PC-3 (cell line): ENCODE results near the gene SLC25A5. TPM values are rescaled to one million over a fixed set of nuclear protein-coding genes. Genes with fewer than 3 reads are reported as not detected.

Experiments used
- ATAC-seq: fragments of 200-7000 bp; cut with Tn5 transposase; 2 replicates; pipeline ENCODE4 v1.9.1; 2020; ENCODE audit warnings: mild to moderate bottlenecking, moderate library complexity
- BruUV-seq: library from RNA; stranded (reverse); fragments of 400-500 nt; replicated peaks from 2 replicates; lab custom pipeline; 2021; lab: Mats Ljungman, UMichigan
- CTCF ChIA-PET: fragments of 300-600 bp; sonication (Branson Sonifier 250); formaldehyde crosslinking; loops from one replicate; lab custom pipeline; 2022; ENCODE audit warnings: antibody characterized with exemption; lab: Charles Lee
- POLR2A ChIA-PET: fragments of 300-600 bp; sonication (Branson Sonifier 250); formaldehyde crosslinking; loops from one replicate; lab custom pipeline; 2022; ENCODE audit warnings: antibody characterized with exemption; ENCODE audit not compliant: unreplicated experiment; lab: Charles Lee
- DNase-seq: peaks from one replicate; pipeline ENCODE4 v3.0.0-alpha.2; 2015
- H2AFZ ChIP-seq: fragments of 300-600 bp; sonication (generic); 2 replicates; pipeline ENCODE4 v1.6.0; 2016; ENCODE audit warnings: antibody characterized with exemption, low read length
- H3F3A ChIP-seq: fragments of 300-600 bp; sonication (generic); one replicate; pipeline ENCODE4 v1.6.0; 2017; ENCODE audit warnings: antibody characterized with exemption, low read length, control low read depth, mild to moderate bottlenecking; ENCODE audit not compliant: unreplicated experiment
- H3K27ac ChIP-seq: fragments of 300-600 bp; sonication (generic); 2 replicates; pipeline ENCODE4 v1.5.1; 2016; ENCODE audit warnings: mild to moderate bottlenecking, low read length
- H3K27me3 ChIP-seq: fragments of 300-600 bp; sonication (generic); 2 replicates; pipeline ENCODE4 v1.6.1; 2016; ENCODE audit warnings: low read length, mixed read lengths
- H3K36me3 ChIP-seq: fragments of 300-600 bp; sonication (generic); 2 replicates; pipeline ENCODE4 v1.6.1; 2016; ENCODE audit warnings: low read depth, mixed run types, low read length, mixed read lengths
- H3K4me1 ChIP-seq: fragments of 300-600 bp; sonication (generic); 2 replicates; pipeline ENCODE4 v1.5.1; 2016; ENCODE audit warnings: low read length; ENCODE audit not compliant: insufficient read depth
- H3K4me2 ChIP-seq: fragments of 300-600 bp; sonication (generic); 2 replicates; pipeline ENCODE4 v1.6.0; 2016; ENCODE audit warnings: low read length
- H3K4me3 ChIP-seq: fragments of 300-600 bp; sonication (generic); 2 replicates; pipeline ENCODE4 v1.5.1; 2016; ENCODE audit warnings: mild to moderate bottlenecking, low read length, mixed read lengths
- H3K79me2 ChIP-seq: fragments of 300-600 bp; sonication (generic); 2 replicates; pipeline ENCODE4 v1.6.1; 2017; ENCODE audit warnings: low read length, mixed read lengths
- H3K9ac ChIP-seq: fragments of 300-600 bp; sonication (generic); 2 replicates; pipeline ENCODE4 v1.6.0; 2016; ENCODE audit warnings: mild to moderate bottlenecking, low read length
- H3K9me2 ChIP-seq: fragments of 300-600 bp; sonication (generic); replicated peaks from 2 replicates; pipeline ENCODE4 v1.6.1; 2016; ENCODE audit warnings: mixed run types, low read length, mixed read lengths
- H3K9me3 ChIP-seq: fragments of 300-600 bp; sonication (generic); 2 replicates; pipeline ENCODE4 v1.6.1; 2016; ENCODE audit warnings: low read length, mixed read lengths
- H4K20me1 ChIP-seq: fragments of 300-600 bp; sonication (generic); 2 replicates; pipeline ENCODE4 v1.6.1; 2016; ENCODE audit warnings: low read length, mixed read lengths
- CTCF ChIP-seq: fragments of 300-600 bp; sonication (generic); conservative IDR thresholded peaks from 2 replicates; pipeline ENCODE4 v1.5.1; 2017; ENCODE audit warnings: antibody characterized with exemption, low read depth, mild to moderate bottlenecking, low read length
- EZH2 ChIP-seq: fragments of 300-600 bp; sonication (generic); IDR thresholded peaks from one replicate; pipeline ENCODE4 v1.6.1; 2017; ENCODE audit warnings: antibody characterized with exemption, mild to moderate bottlenecking, low read length; ENCODE audit not compliant: unreplicated experiment
- EZH2phosphoT487 ChIP-seq: fragments of 300-600 bp; sonication (generic); IDR thresholded peaks from 2 replicates; pipeline ENCODE4 v1.6.1; 2018; ENCODE audit warnings: mild to moderate bottlenecking, antibody characterized with exemption, low read length, borderline replicate concordance
- intact Hi-C: fragments of 100-400 bp; cut with micrococcal nuclease; formaldehyde crosslinking; loops from 2 replicates; pipeline ENCODE4 v1.9.0; 2023
- total RNA-seq: library from RNA; depleted of rRNA; stranded (reverse); fragments of >200 nt; gene quantifications from 2 replicates; pipeline ENCODE4 v1.2.3, GENCODE V29; 2014; rRNA removed

SLC25A5 gene
- total RNA-seq, 1 experiment from 2014 or later, result 544 TPM

GRCh38 chrX:119516157-119516702 is 48.0 kb downstream of the SLC25A5 start:
- intact Hi-C loops, result loop anchor here (1.0 to 2.0 kb wide), 3 partner anchors 59 to 214 kb away; partner anchors contain the start of genes NKRF and UBE2A
- H3K36me3 ChIP-seq, result no peaks in the 10 kb centered on the region
- no peaks in the 10 kb centered on the region for H3K9me2 ChIP-seq
- H3K4me2 ChIP-seq, result no peak overlapping the region
- H3K4me3 ChIP-seq, result no peak overlapping the region
- H3K27ac ChIP-seq, result no peak overlapping the region
- no peaks in the 10 kb centered on the region for H4K20me1 ChIP-seq
- H3K9me3 ChIP-seq, result no peaks in the 10 kb centered on the region
- H3K27me3 ChIP-seq, result no peaks in the 10 kb centered on the region
- no peak overlapping the region for H3K9ac ChIP-seq
- CTCF ChIA-PET, result interaction anchor here (0.6 kb wide), 2 partner anchors 78 to 177 kb away, joined by 3 read pairs; partner anchors contain the start of gene SEPTIN6
- POLR2A ChIA-PET, result no interaction called here
- H3K79me2 ChIP-seq, result no peaks in the 10 kb centered on the region
- peaks cover 4% of the 10 kb centered on the region for H3K4me1 ChIP-seq
- no peaks in the 10 kb centered on the region for H3F3A ChIP-seq
- peak; percentile 75 for DNase-seq
- peak overlapping the region; percentile 84 for H2AFZ ChIP-seq
- BruUV-seq, result no TSS peak
- TF ChIP-seq CTCF (peak; percentile 91), EZH2 (no peak), EZH2phosphoT487 (no peak)
- peak; percentile 65 for ATAC-seq

DNA sequence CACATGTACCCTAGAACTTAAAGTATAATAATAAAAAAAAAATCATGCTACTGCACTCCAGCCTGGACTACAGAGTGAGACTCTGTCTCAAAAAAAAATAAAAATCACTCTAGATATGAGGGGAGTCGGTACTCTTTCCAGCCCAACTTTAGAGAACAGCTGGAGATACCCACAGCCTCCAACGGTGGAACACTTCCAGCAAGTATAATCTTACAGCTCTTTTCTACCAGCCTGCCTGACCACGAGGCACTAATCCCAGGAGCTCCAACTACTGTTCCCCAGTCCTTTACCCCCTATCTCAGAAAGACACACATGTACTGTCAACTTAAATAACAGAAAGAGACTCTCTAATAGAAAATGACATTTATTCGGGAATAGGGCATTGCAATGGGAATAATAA is 50.1 kb downstream of the SLC25A5 start:
- no peaks in the 10 kb centered on the region for H3F3A ChIP-seq
- ChIA-PET CTCF (interaction anchor here (0.7 kb wide), 1 partner anchor 56 kb away, joined by 3 read pairs; the partner anchor contains the start of gene UBE2A), POLR2A (no interaction called here)
- H3K9me3 ChIP-seq, result no peaks in the 10 kb centered on the region
- H2AFZ ChIP-seq, result no peak overlapping the region
- no peak for ATAC-seq
- H4K20me1 ChIP-seq, result no peaks in the 10 kb centered on the region
- H3K4me1 ChIP-seq, result no peaks in the 10 kb centered on the region
- BruUV-seq, result no TSS peak
- no peak overlapping the region for H3K27ac ChIP-seq
- no peak for DNase-seq
- intact Hi-C loops, result no loop called here
- no peaks in the 10 kb centered on the region for H3K9me2 ChIP-seq
- H3K79me2 ChIP-seq, result no peaks in the 10 kb centered on the region
- H3K4me2 ChIP-seq, result no peak overlapping the region
- H3K9ac ChIP-seq, result no peak overlapping the region
- no peak overlapping the region for H3K4me3 ChIP-seq
- H3K36me3 ChIP-seq, result no peaks in the 10 kb centered on the region
- H3K27me3 ChIP-seq, result no peaks in the 10 kb centered on the region
- no peak for TF ChIP-seq CTCF
- TF ChIP-seq EZH2, result no peak
- TF ChIP-seq EZH2phosphoT487, result no peak

Other genes with a start within 250 kb of the SLC25A5 start
- gene PGRMC1, start 232.2 kb upstream of the SLC25A5 start, total RNA-seq, result 248 and 253 TPM in 2 replicates
- gene SLC25A43, start 69.1 kb upstream of the SLC25A5 start, total RNA-seq, result 25.8 and 30.9 TPM in 2 replicates
- 84.3 and 104 TPM in 2 replicates for gene STEEP1, start 97.0 kb downstream of the SLC25A5 start, total RNA-seq
- 36.7 and 46.6 TPM in 2 replicates for gene UBE2A, start 106.1 kb downstream of the SLC25A5 start, total RNA-seq
- 9.1 and 11.4 TPM in 2 replicates for gene NKRF, start 138.0 kb downstream of the SLC25A5 start, total RNA-seq
- 28.9 and 39.1 TPM in 2 replicates for gene SEPTIN6, start 224.7 kb downstream of the SLC25A5 start, total RNA-seq